Dedifferentiated amniotic fluid mesenchymal stem cell (primary cell): Measurements from ENCODE around the gene FGGY.
"Not testable (repeated sequence)": the region's sequence is repeated elsewhere in the genome, so short reads cannot be mapped to it uniquely, and the experiment has no call there.

Experiments used
- DNase-seq: peaks from one replicate; pipeline ENCODE4 v3.0.0-alpha.2; 2016; ENCODE audit errors: extremely low spot score

The FGGY gene

DNA sequence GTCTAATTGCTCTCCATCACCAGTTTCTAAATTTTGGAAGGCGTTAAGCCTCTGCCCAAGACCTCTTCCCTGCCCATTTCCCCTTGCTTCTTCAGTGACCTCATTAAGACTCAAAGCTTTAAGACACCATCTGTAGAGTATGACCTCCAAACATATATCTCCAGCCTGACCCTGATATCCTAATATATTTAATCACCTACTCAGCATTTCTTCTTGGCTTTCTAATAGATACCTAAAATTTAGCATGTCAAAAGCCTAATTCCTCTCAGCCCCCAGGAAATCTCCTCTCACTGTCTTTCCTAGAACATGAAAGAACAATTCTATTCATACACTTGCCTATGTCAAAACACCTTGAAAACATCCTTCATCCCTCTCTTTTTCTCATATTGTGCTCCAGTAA lies 282.3 kb downstream of the FGGY start:
- DNase-seq: no peak

GRCh38 chr1:59580257-59580656 lies 283.4 kb downstream of the FGGY start:
- no peak for DNase-seq

GRCh38 chr1:59592410-59592809 lies 295.5 kb downstream of the FGGY start:
- not testable (repeated sequence) for DNase-seq

DNA sequence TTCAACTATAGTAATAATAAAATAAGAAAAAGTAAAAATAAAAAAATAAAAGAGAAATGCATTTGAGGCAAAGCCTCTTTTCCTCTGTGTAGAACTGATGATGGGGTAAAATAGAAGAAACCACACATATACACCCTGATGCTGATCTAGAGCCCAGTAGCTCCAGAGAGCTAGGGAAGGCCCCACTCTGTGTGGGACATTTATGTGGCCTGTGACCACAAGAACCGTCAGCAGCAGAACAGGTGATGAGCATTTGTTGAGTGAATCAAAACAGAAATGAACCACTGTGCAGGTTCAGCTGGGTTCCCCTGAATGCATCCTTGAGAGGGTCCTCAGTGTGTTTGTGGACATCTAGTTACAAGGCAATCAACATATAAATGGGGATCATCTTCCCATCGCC lies 296.0 kb downstream of the FGGY start:
- no peak for DNase-seq

GRCh38 chr1:59593798-59594790 lies 297.2 kb downstream of the FGGY start:
- peak; percentile 11 for DNase-seq

DNA sequence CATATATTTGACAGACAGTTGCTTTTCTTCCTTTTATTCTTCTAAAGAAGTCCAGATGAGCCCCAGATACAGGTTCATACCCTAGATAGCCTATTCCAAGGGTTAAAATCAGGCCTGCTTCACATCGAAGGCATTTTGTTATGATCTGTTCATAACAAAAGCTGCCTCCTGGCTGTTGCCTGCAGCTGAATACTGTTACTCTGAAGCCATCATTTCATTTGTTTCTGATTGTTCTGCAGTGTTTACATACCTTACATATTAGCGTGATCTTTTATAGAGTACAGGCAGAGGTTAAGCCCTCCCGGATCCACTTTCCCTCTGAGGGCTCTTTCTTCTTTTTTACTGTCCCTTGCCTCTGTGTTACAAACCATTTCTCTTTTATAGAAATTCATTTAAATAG lies 298.9 kb downstream of the FGGY start:
- DNase-seq: peak; percentile 71

DNA sequence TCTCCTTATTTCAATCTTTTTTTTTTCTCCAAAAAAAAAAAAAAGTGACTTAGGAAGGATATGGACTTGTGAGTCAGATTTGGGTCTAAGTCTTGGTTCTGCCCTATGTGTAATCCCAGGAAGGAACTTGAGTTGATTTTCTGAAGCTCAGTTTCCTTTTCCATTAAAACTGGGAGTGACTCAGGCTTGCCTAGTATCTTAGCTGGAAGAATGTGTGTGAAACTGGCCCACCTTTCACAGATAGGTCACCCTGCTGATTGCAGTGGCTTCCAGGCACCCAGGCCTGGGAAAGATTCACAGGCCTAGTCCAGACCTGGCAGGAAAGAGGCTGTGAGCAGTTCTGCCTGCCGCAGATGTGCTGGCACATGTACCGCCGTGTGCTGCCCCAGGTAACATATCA lies 299.5 kb downstream of the FGGY start:
- peak; percentile 39 for DNase-seq

- no peak for DNase-seq
Measured at GRCh38 chr1:59596956-59597355, 300.1 kb downstream of the FGGY start.

DNA sequence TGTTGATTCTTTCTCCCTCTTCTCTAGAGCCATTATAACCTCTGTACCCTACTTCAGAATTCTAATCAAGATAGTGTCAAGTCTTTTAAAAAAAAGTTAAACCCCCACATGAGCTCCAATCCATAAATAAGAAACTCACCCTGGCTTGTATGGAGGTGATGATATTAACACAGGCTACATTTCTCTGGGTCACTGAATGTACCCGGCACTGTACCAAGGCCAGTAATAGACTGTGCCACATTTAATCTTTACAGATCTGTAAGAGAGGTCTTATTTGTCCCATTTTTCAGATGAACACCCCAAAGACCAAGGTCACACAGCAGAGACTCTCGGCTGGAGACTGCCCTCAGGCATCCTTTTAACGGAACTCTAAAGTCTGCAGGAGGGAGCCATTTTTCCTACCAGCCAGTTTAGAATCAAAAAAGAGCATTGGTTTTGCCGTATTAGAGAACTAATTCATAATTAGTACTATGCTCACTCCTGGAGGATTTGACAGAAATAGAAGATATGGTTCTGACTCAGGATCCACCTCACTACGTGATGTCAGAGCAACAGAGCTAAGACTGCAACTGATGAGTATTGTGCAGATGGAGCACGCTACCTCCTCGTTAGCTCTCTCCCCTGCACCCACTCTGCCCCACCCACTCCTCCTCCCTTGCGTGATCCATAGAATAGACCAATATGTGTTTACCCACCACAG lies 300.7 kb downstream of the FGGY start:
- no peak for DNase-seq

GRCh38 chr1:59598120-59598440 lies 301.2 kb downstream of the FGGY start:
- DNase-seq: no peak

GRCh38 chr1:59601041-59601441 lies 304.1 kb downstream of the FGGY start:
- DNase-seq: no peak

DNA sequence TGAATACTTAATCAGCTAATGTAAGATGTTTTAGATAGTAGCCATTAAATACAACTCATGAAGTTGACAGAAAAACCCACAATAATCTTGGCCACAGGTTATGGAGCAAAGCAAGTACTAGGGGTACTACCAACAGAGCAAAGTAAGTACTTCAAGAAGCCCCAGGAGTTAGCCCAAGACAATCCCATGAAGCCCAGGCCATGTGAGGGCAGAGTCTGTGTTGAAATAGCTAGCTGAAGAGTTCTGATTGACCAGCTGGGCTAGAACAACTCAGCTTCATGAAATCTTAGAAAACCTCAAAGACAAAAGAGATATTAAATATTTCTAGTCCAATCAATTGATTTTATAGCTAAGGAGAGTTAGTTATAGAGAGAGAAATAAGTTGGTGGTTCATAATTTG lies 304.9 kb downstream of the FGGY start:
- no peak for DNase-seq

GRCh38 chr1:59604191-59604590 lies 307.3 kb downstream of the FGGY start:
- DNase-seq: no peak

- DNase-seq: no peak
Measured at GRCh38 chr1:59605184-59605583, 308.3 kb downstream of the FGGY start.

- DNase-seq: no peak
Measured at GRCh38 chr1:59605761-59606160, 308.9 kb downstream of the FGGY start.

- no peak for DNase-seq
Measured at GRCh38 chr1:59609245-59609644, 312.4 kb downstream of the FGGY start.

DNA sequence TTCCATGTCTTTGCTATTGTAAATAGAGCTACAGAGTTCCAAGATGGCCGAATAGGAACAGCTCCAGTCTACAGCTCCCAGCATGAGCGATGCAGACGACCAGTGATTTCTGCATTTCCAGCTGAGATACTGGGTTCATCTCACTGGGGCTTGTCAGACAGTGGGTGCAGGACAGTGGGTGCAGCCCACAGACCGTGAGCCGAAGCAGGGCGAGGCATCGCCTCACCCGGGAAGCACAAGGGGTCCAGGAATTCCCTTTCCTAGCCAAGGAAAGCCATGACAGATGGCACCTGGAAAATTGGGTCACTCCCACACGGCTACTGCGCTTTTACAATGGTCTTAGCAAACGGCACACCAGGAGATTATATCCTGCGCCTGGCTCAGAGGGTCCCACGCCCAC lies 313.6 kb downstream of the FGGY start:
- DNase-seq: not testable (repeated sequence)

DNA sequence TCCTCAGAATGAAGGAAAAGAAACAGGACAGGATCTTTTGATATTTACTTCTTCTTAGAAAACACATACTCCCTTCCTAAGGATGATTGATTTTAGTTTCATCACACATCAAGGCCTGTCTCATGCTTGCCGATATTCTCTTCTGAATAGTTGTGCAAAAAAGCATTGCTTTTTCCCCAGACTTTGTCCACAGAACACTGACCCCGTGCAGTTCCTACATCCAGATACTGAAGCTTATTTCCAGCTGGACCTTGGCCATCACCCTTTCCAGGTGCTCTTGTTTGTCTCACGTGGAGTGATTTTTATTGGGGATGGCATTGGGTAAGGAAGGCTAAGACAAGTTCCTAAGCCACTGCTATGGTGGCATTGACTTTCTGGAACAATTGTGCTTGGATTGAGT lies 320.5 kb downstream of the FGGY start:
- no peak for DNase-seq

DNA sequence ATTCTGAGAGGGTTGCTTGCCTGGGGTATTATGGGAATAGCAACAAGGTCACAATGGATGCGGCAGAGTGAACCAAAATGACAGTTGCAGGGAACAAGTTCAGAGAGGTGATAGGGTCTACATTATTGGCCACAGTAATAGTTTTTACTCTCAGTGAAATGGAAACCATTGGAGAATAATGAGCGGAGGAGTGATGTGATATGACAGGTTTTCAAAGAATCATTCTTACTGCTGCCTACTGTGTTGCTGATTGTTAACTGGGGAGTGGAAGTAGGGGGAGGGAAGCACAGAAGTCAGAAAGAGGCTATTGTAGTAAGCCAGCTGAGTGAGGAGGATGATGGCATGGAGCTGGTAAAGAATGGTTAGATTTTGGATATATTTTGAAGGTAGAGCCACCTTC lies 322.7 kb downstream of the FGGY start:
- no peak for DNase-seq

DNA sequence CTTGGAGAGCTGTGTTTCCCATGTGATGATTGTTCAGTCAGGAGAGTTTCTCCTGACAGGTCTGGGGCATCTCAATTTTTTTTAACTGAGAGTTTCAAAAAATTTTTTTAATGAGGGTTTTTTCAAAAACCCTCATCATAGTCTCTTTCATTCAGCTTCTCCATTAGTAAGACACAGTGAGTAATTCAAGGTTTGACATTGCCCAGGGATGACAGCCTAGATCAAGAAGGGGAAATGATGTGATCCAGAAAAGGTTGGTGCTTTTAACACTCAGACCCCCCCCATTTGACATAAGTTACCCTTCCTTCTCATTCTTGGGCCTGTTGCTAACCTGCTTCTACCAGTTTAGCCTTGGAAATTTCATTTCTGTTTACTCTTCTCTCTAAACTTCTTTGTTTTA lies 328.5 kb downstream of the FGGY start:
- DNase-seq: no peak

- no peak for DNase-seq
Measured at GRCh38 chr1:59631561-59632255, 334.8 kb downstream of the FGGY start.

- no peak for DNase-seq
Measured at GRCh38 chr1:59635097-59635496, 338.2 kb downstream of the FGGY start.
